GM12873 (cell line): ENCODE data around the gene MYT1.

Experiments used
- CTCF ChIP-seq: IDR thresholded peaks from 2 replicates; pipeline ENCODE4 v1.5.1; 2012; ENCODE audit warnings: low read depth, mild to moderate bottlenecking, moderate library complexity, low read length, control low read depth; ENCODE audit not compliant: insufficient read depth; ENCODE audit errors: missing control alignments

The MYT1 gene

GRCh38 chr20:64182146-64182865, 18.1 kb downstream of the MYT1 start:
- no peak for TF ChIP-seq CTCF

- no peak for TF ChIP-seq CTCF
Measured at GRCh38 chr20:64183313-64183712, 19.1 kb downstream of the MYT1 start.

- no peak for TF ChIP-seq CTCF
Measured at GRCh38 chr20:64184795-64185194, 20.5 kb downstream of the MYT1 start.

GRCh38 chr20:64185276-64185900, 21.1 kb downstream of the MYT1 start:
- TF ChIP-seq CTCF = no peak

GRCh38 chr20:64186071-64186598, 21.9 kb downstream of the MYT1 start:
- no peak for TF ChIP-seq CTCF

GRCh38 chr20:64188091-64188490, 23.8 kb downstream of the MYT1 start:
- no peak for TF ChIP-seq CTCF

GRCh38 chr20:64188682-64189529, 24.7 kb downstream of the MYT1 start:
- no peak for TF ChIP-seq CTCF
